Neural progenitor cell (in vitro differentiated cells): ENCODE data around the gene PPP1R13L. TPM values are rescaled to one million over a fixed set of nuclear protein-coding genes. Genes with fewer than 3 reads are reported as not detected.

Experiments used
- DNase-seq: peaks from one replicate; pipeline ENCODE4 v3.0.0-alpha.2; 2016; ENCODE audit warnings: low spot score
- H2AFZ ChIP-seq: fragments of 200-600 bp; sonication (generic); replicated peaks from 2 replicates; pipeline ENCODE4 v1.6.1; 2016; ENCODE audit warnings: antibody characterized with exemption
- H3F3A ChIP-seq: fragments of 200-600 bp; sonication (generic); 2 replicates; pipeline ENCODE4 v1.6.1; 2016; ENCODE audit warnings: antibody characterized with exemption, low read depth
- H3K27ac ChIP-seq: fragments of 200-600 bp; sonication (generic); 2 replicates; pipeline ENCODE4 v1.5.1; 2016; ENCODE audit warnings: mild to moderate bottlenecking
- H3K27me3 ChIP-seq: fragments of 200-600 bp; sonication (generic); 2 replicates; pipeline ENCODE4 v1.6.1; 2016; ENCODE audit warnings: mild to moderate bottlenecking, moderate library complexity
- H3K36me3 ChIP-seq: fragments of 200-600 bp; sonication (generic); 2 replicates; pipeline ENCODE4 v1.5.1; 2016
- H3K4me1 ChIP-seq: fragments of 200-600 bp; sonication (generic); 2 replicates; pipeline ENCODE4 v1.6.1; 2016; ENCODE audit warnings: mixed run types
- H3K4me2 ChIP-seq: fragments of 200-600 bp; sonication (generic); 2 replicates; pipeline ENCODE4 v1.6.1; 2016
- H3K4me3 ChIP-seq: fragments of 200-600 bp; sonication (generic); 2 replicates; pipeline ENCODE4 v1.5.1; 2016
- H3K79me2 ChIP-seq: fragments of 200-600 bp; sonication (generic); 2 replicates; pipeline ENCODE4 v1.6.1; 2016; ENCODE audit warnings: low read depth
- H3K9ac ChIP-seq: fragments of 200-600 bp; sonication (generic); 2 replicates; pipeline ENCODE4 v1.6.1; 2016
- H3K9me3 ChIP-seq: fragments of 200-600 bp; sonication (generic); 2 replicates; pipeline ENCODE4 v1.5.1; 2016; ENCODE audit warnings: low read depth
- H4K20me1 ChIP-seq: fragments of 200-600 bp; sonication (generic); 2 replicates; pipeline ENCODE4 v1.6.1; 2016; ENCODE audit warnings: low read depth
- H3K27ac Mint-ChIP-seq: 3 replicates; pipeline ENCODE4 v1.8.0; 2021; ENCODE audit warnings: mixed read lengths
- H3K27me3 Mint-ChIP-seq: 2 replicates; pipeline ENCODE4 v1.8.0; 2022; ENCODE audit warnings: low read depth, mild to moderate bottlenecking, inconsistent platforms, moderate library complexity, mixed read lengths; ENCODE audit not compliant: insufficient read depth
- H3K36me3 Mint-ChIP-seq: 3 replicates; pipeline ENCODE4 v1.8.0; 2021; ENCODE audit warnings: mixed read lengths
- H3K4me1 Mint-ChIP-seq: 3 replicates; pipeline ENCODE4 v1.8.0; 2021; ENCODE audit warnings: mixed read lengths
- H3K4me3 Mint-ChIP-seq: 3 replicates; pipeline ENCODE4 v1.8.0; 2021; ENCODE audit warnings: mild to moderate bottlenecking, moderate library complexity, mixed read lengths
- H3K9me3 Mint-ChIP-seq: 3 replicates; pipeline ENCODE4 v1.8.0; 2020; ENCODE audit warnings: mixed read lengths
- CTCF ChIP-seq: fragments of 200-600 bp; sonication (generic); IDR thresholded peaks from 2 replicates; pipeline ENCODE4 v1.5.1; 2017; ENCODE audit warnings: antibody characterized with exemption, mild to moderate bottlenecking
- EZH2 ChIP-seq: fragments of 200-600 bp; sonication (generic); IDR thresholded peaks from 2 replicates; pipeline ENCODE4 v1.6.1; 2017; ENCODE audit warnings: antibody characterized with exemption, mild to moderate bottlenecking, moderate library complexity
- EZH2phosphoT487 ChIP-seq: fragments of 200-600 bp; sonication (generic); IDR thresholded peaks from 2 replicates; pipeline ENCODE4 v1.6.1; 2017; ENCODE audit warnings: antibody characterized with exemption
- total RNA-seq: library from RNA; depleted of rRNA; stranded (reverse); fragments of >200 nt; gene quantifications from 2 replicates; pipeline ENCODE4 v1.2.3, GENCODE V29; 2015; ENCODE audit warnings: low replicate concordance

PPP1R13L gene
- total RNA-seq, 1 donor from 2014 or later = 2.9 TPM

GRCh38 chr19:45376045-45376724, 28.7 kb downstream of the PPP1R13L start:
- peaks cover 23% of the 10 kb centered on the region for H3K4me1 Mint-ChIP-seq
- peak overlapping the region; percentile 88 for H3K27ac Mint-ChIP-seq
- peaks cover 12% of the 10 kb centered on the region for H3K27me3 Mint-ChIP-seq
- Histone ChIP-seq H3K27me3 (no peaks in the 10 kb centered on the region), H3K9ac (no peak overlapping the region), H3K4me2 (peak overlapping the region; percentile 29), H2AFZ (peak overlapping the region; percentile 20), H3K27ac (peak overlapping the region; percentile 69), H3K9me3 (no peaks in the 10 kb centered on the region), H3F3A (peaks cover 28% of the 10 kb centered on the region), H3K4me3 (no peak overlapping the region), H3K79me2 (no peaks in the 10 kb centered on the region), H4K20me1 (no peaks in the 10 kb centered on the region), H3K4me1 (peaks cover 13% of the 10 kb centered on the region), H3K36me3 (no peaks in the 10 kb centered on the region)
- no peaks in the 10 kb centered on the region for H3K9me3 Mint-ChIP-seq
- peak; percentile 85 for DNase-seq
- no peaks in the 10 kb centered on the region for H3K36me3 Mint-ChIP-seq
- H3K4me3 Mint-ChIP-seq = no peak overlapping the region
- TF ChIP-seq CTCF = no peak
- TF ChIP-seq EZH2 = no peak
- no peak for TF ChIP-seq EZH2phosphoT487

- peak within 1 kb of the TSS; percentile 65 for H2AFZ ChIP-seq
- peak within 1 kb of the TSS; percentile 85 for H3K4me3 ChIP-seq
- H3K4me2 ChIP-seq = peak within 1 kb of the TSS; percentile 77
- peak; percentile 99 for DNase-seq
- peaks cover 23% of the 10 kb centered on the region for H3K79me2 ChIP-seq
- H3K4me1 Mint-ChIP-seq = peaks cover 27% of the 10 kb centered on the region
- H3K4me3 Mint-ChIP-seq = peak within 1 kb of the TSS; percentile 91
- H3K27me3 ChIP-seq = no peaks in the 10 kb centered on the region
- no peak within 1 kb of the TSS for H3K9ac ChIP-seq
- H3K36me3 ChIP-seq = no peaks in the 10 kb centered on the region
- TF ChIP-seq EZH2phosphoT487 = no peak
- TF ChIP-seq CTCF = no peak
- no peak for TF ChIP-seq EZH2
- H3K36me3 Mint-ChIP-seq = no peaks in the 10 kb centered on the region
- H4K20me1 ChIP-seq = peaks cover 19% of the 10 kb centered on the region
- peak within 1 kb of the TSS; percentile 99 for H3K27ac Mint-ChIP-seq
- H3K27ac ChIP-seq = peak within 1 kb of the TSS; percentile 61
- H3K9me3 ChIP-seq = no peaks in the 10 kb centered on the region
- H3K27me3 Mint-ChIP-seq = peaks cover 8% of the 10 kb centered on the region
- no peaks in the 10 kb centered on the region for H3K9me3 Mint-ChIP-seq
- peaks cover 25% of the 10 kb centered on the region for H3F3A ChIP-seq
- peaks cover 9% of the 10 kb centered on the region for H3K4me1 ChIP-seq
These were observed 34.3 kb downstream of the PPP1R13L start, which contains the start of gene ERCC2 for GRCh38 chr19:45370410-45371204. Gene ERCC2 (minus strand): TSS chr19:45370573. CDS start chr19:45370540, 33 bp downstream.

DNA sequence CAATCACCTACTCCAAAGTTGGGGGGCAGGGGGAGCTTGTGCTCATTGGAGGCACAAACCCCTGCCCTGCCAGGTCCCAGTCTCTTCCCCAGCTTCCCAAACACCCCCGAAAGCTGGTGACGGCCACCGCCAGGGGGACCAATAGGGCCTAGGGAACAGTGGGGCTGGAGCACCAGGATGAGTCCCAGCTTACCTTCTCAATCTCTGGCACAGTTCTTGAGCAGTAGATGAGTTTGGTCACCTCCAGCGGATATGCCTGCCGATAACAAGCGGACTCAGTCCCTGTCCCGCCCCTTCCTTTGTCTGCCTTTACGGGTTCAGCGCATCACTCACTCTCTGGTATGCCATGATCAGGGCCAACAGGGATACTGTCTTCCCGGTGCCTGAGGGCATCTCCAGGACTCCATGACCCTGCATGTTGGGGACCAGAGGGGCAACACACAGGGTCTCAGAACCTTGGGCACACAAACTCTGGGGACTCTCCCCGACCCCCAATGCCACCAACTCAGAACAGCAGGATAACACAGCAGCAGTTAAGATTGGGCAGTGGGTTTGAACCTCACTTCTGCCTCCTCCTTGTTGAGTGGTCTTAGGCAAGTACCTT, 36.0 kb downstream of the PPP1R13L start:
- Histone ChIP-seq H3K36me3 (no peaks in the 10 kb centered on the region), H3K9ac (no peak overlapping the region), H3K27me3 (no peaks in the 10 kb centered on the region), H3K4me3 (peak overlapping the region; percentile 85), H3K4me2 (peak overlapping the region; percentile 77), H3K27ac (no peak overlapping the region), H3K4me1 (peaks cover 9% of the 10 kb centered on the region), H3K9me3 (no peaks in the 10 kb centered on the region), H2AFZ (no peak overlapping the region), H3K79me2 (peaks cover 23% of the 10 kb centered on the region), H3F3A (peaks cover 25% of the 10 kb centered on the region), H4K20me1 (peaks cover 24% of the 10 kb centered on the region)
- peak; percentile 26 for DNase-seq
- Mint-ChIP-seq H3K27me3 (peaks cover 6% of the 10 kb centered on the region), H3K27ac (peak overlapping the region; percentile 25), H3K9me3 (no peaks in the 10 kb centered on the region), H3K4me1 (peaks cover 19% of the 10 kb centered on the region), H3K4me3 (peak overlapping the region; percentile 91), H3K36me3 (no peaks in the 10 kb centered on the region)
- no peak for TF ChIP-seq CTCF
- TF ChIP-seq EZH2phosphoT487 = no peak
- TF ChIP-seq EZH2 = no peak
